Stomach smooth muscle (tissue), 2 donors: ENCODE data around the gene MRPS2.
"Not testable (repeated sequence)": the region's sequence is repeated elsewhere in the genome, so short reads cannot be mapped to it uniquely, and the experiment has no call there.

Source experiments
- H3K27ac ChIP-seq: one replicate; pipeline ENCODE4 v1.7.0; 2013; ENCODE audit warnings: mild to moderate bottlenecking, low read length, inconsistent platforms
- H3K27me3 ChIP-seq, 2 donors: one replicate each; pipeline ENCODE4 v1.7.0; 2013; ENCODE audit warnings: low read length in 2 of 2; ENCODE audit not compliant: insufficient read depth in 2 of 2, control insufficient read depth in 1 of 2
- H3K36me3 ChIP-seq, 2 donors: one replicate each; pipeline ENCODE4 v1.7.0; 2013; ENCODE audit warnings: low read length in 2 of 2; ENCODE audit not compliant: control insufficient read depth in 2 of 2, insufficient read depth in 2 of 2
- H3K4me1 ChIP-seq: one replicate; pipeline ENCODE4 v1.7.0; 2013; ENCODE audit warnings: low read length; ENCODE audit not compliant: control insufficient read depth, insufficient read depth
- H3K4me3 ChIP-seq, 2 donors: one replicate each; pipeline ENCODE4 v1.7.0; 2013; ENCODE audit warnings: low read length in 2 of 2
- H3K9ac ChIP-seq, 2 donors: one replicate each; pipeline ENCODE4 v1.7.0; 2013; ENCODE audit warnings: low read length in 2 of 2, mild to moderate bottlenecking in 1 of 2
- H3K9me3 ChIP-seq, 2 donors: one replicate each; pipeline ENCODE4 v1.7.0; 2013; ENCODE audit warnings: low read length in 2 of 2; ENCODE audit not compliant: control insufficient read depth in 2 of 2
- donor health status: healthy.
- donor health status: Pancreatic carcinoma.

The MRPS2 gene

DNA sequence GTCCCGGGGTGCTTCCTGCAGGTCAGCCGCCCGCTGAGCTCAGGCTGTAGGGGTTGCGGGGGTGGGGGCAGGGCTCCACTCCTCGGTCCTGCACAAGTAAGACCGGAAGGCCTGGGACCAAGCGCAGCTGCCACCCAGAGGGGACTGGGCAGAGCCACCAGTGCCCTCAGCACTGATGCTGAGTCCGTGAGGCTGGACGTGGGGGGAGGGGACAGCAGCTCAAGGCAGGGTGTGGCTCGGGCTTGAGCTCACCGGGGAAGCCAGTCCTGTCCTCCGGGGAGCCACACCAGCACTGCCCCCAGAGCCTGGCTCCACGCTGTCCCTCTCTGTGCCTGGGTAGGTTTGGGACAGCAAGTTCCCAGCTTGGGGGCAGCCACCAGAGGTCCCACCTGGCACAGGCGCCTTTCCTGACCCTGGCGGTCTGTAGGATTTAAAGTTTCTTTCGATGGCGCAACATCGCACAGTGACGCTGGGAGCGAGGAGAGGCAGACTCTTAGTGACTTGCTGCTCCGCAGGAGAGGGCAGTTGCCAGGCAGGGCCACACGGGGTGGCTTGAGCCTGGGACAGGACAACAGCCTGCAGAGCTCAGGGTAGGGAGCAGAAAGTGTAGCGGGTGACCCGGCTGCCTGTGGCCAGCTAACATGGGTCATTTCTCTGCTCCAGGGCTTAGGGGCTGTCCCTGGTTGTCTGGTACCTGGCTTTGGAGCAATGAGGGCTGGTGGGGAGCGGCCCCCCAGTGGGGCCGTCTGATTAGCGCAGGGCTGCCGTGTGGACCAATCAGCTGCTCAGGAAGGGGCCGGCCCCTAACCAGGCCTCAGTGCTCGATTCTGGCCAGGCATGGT lies 26.5 kb downstream of the MRPS2 start:
- no peak overlapping the region for H3K4me3 ChIP-seq
- H3K4me1 ChIP-seq = no peaks in the 10 kb centered on the region
- no peaks in the 10 kb centered on the region for H3K36me3 ChIP-seq
- no peak overlapping the region for H3K9ac ChIP-seq
- H3K27ac ChIP-seq = no peak overlapping the region
- H3K9me3 ChIP-seq = no peaks in the 10 kb centered on the region
- H3K27me3 ChIP-seq = peaks cover 3 to 14% of the 10 kb centered on the region in 2 donors

DNA sequence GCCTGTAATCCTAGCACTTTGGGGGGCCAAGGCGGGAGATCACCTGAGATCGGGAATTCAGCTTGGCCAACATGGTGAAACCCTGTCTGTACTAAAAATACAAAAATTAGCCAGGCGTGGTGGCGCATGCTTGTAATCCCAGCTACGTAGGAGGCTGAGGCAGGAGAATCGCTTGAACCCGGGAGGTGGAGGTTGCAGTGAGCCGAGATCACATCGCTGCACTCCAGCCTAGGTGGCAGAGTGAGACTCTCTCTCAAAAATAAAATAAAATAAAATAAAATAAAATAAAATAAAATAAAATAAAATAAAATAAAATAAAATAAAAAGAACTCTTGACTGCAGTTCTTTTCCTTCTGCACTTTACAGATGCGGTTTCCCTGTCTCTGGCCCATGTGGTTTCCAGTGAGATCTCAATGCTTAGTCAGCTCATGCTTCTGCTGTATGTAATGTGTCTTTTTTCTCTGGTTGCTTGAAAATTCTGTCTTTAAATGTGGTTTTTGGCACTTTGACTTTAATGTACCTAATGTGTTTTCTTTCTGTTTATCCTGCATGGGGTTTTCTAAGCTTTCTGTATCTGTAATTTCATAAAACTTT lies 28.5 kb downstream of the MRPS2 start:
- not testable (repeated sequence) for H3K4me1 ChIP-seq, H3K36me3 ChIP-seq, H3K9me3 ChIP-seq, H3K27ac ChIP-seq, H3K4me3 ChIP-seq, H3K9ac ChIP-seq
- peaks cover 5 to 11% of the 10 kb centered on the region in 2 donors for H3K27me3 ChIP-seq

DNA sequence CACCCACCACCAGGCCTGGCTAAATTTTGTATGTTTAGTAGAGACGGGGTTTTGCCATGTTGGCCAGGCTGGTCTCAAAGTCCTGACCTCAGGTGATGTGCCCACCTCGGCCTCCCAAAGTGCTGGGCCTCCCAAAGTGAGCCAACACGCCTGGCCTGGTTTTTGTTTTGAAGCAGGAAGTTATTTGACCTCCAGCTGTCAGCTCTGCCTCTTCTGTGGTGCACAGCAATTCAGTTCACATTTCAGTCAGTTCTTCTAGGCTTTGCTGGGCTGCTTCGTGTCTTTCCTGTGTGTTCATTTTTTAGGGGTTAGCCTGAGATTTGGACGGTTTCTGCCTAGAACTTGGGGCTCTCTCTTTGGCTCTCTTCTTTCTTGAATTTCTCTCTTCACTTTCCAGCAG lies 29.7 kb downstream of the MRPS2 start:
- no peaks in the 10 kb centered on the region for H3K4me1 ChIP-seq
- no peak overlapping the region for H3K9ac ChIP-seq
- peaks cover 5 to 11% of the 10 kb centered on the region in 2 donors for H3K27me3 ChIP-seq
- no peak overlapping the region for H3K4me3 ChIP-seq
- H3K36me3 ChIP-seq = no peaks in the 10 kb centered on the region
- no peaks in the 10 kb centered on the region for H3K9me3 ChIP-seq
- H3K27ac ChIP-seq = no peak overlapping the region

DNA sequence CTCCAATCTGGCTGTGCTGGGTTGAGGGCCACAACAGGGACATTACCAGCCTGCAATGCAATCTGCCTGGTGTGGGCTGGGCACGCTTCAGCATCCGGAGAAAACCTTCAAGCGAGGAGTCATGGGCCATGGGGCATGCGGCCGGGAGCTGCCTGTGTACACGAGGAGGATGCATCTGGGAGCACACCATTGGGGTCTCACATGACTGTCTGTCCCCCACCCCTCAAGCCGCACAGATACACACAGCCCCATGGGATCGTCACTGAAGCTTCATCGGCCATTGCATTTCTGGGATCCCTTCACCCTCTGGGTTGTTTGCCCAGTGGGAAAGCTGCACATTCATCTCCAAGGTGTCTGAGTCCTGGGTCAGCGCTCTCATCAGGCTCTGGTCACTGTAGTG lies 30.6 kb downstream of the MRPS2 start:
- Histone ChIP-seq H3K27ac (no peak overlapping the region), H3K27me3 (peaks cover 5 to 11% of the 10 kb centered on the region in 2 donors)

DNA sequence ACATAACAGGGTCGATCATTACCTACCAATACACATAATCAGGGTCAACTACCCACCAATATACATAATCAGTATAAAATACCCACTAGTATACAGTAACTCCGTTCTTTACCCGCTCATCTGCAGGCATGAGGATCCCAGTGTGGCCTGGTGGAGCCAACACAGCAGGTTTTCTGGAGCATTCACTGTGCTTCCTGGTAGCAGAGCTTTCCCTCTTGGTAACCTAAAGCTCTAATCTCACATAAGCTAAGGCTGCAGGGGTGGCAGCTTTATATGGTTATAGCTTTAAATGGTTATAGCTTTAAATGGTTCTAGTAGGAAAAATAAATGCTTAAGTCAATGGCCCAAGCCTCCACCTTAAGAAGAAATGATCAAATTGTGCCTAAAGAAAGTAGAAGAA lies 32.6 kb downstream of the MRPS2 start:
- no peaks in the 10 kb centered on the region for H3K4me1 ChIP-seq
- H3K27ac ChIP-seq = no peak overlapping the region
- no peaks in the 10 kb centered on the region for H3K9me3 ChIP-seq
- H3K9ac ChIP-seq = no peak overlapping the region
- no peaks in the 10 kb centered on the region for H3K36me3 ChIP-seq
- no peak overlapping the region for H3K4me3 ChIP-seq
- peaks cover 5 to 10% of the 10 kb centered on the region in 2 donors for H3K27me3 ChIP-seq

More for the DNA sequence above, 30.6 kb downstream of the MRPS2 start:
- no peaks in the 10 kb centered on the region for H3K36me3 ChIP-seq
- H3K9me3 ChIP-seq = no peaks in the 10 kb centered on the region
- no peak overlapping the region for H3K9ac ChIP-seq
- H3K4me3 ChIP-seq = no peak overlapping the region
- H3K4me1 ChIP-seq = no peaks in the 10 kb centered on the region

DNA sequence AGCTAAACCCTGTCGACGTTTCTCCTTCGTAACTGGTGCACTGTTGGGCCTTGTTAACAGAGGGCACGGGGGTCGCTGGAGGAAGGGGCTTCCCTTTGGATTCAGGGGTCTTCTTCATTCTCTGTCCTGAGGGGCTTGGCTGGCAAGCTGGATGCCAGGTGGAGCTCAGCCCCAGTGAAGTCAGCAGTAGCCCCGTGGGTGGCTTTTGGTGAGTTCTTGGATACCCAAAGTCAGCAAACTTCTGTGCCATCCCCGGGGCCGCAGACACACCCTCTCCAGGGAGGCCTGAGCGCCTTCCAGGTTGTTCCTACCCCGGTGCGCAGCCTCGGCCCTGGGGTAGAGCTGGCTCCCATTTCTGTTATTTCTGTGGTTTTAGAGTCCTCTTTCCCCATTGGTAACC lies 33.2 kb downstream of the MRPS2 start:
- Histone ChIP-seq H3K27ac (no peak overlapping the region), H3K4me1 (no peaks in the 10 kb centered on the region), H3K4me3 (no peak overlapping the region), H3K36me3 (no peaks in the 10 kb centered on the region), H3K27me3 (peaks cover 5 to 10% of the 10 kb centered on the region in 2 donors), H3K9ac (no peak overlapping the region), H3K9me3 (no peaks in the 10 kb centered on the region)

DNA sequence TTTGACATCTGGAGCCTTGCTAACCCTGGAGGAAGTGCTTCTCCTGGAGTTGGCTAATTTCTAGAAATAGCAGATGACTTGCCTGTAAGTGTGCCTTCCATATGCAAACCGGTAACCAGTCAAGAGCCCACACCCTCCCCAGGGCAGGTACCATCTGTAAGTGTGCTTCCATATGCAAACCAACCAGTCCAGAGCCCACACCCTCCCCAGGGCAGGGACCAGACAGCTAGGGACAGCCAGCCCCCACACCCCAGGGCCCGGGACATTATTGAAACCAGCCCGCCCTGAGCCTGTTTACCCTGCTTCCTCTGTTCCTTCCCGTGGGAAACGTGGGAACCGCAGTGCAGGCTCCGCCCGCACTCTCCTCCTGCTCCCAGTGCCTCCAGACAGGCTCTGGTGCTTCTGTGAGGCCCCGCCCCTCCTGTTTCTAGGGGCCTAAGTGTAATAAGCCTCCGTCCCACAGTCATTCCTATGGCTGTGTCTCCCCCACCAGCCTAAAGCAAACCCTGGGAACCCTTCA lies 33.8 kb downstream of the MRPS2 start:
- not testable (repeated sequence) for H3K27me3 ChIP-seq, H3K4me3 ChIP-seq, H3K4me1 ChIP-seq, H3K9me3 ChIP-seq, H3K9ac ChIP-seq, H3K36me3 ChIP-seq, H3K27ac ChIP-seq

DNA sequence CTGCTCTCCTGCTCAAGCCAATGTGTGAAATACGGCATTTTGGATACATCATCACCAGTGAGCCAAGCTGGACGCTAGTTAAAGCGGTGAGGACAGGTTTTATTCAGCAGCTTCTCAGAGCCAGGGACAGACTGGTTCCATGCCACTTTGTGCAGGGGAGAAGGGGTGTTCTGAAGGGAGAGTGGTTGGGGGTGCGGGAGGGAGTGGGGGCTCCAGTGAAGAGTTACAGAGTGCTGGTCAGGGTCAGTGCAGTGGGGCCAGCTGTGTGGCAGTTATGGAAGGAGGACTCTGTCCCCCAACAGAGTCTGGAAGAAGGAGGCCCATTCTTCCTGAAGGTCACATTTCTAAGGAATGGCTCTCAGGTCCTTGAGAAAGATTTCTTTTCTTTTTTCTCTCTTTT lies 34.3 kb downstream of the MRPS2 start:
- H3K9me3 ChIP-seq, H3K9ac ChIP-seq, H3K27ac ChIP-seq, H3K27me3 ChIP-seq, H3K36me3 ChIP-seq, H3K4me1 ChIP-seq, H3K4me3 ChIP-seq: not testable (repeated sequence)

DNA sequence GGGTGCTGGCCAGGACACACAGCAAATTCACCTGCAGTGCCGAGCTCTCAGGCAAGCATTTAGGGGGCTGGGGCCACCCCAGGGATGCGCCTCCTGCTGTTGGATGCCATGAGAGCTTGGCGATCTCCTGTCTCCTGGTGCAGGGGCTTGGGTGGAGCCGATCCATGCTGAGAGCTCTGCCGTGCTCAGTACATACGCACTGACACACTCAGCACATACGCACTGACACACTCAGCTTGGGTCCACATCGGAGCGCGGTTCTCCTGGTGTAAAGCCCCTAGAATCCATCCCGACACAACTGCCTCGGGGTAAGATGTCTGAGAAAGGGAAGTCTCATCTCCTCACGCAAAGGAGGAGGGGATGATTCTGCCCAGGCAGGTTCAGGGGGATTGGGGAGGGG lies 35.1 kb downstream of the MRPS2 start:
- not testable (repeated sequence) for H3K9ac ChIP-seq, H3K9me3 ChIP-seq, H3K27ac ChIP-seq, H3K27me3 ChIP-seq, H3K4me1 ChIP-seq, H3K36me3 ChIP-seq, H3K4me3 ChIP-seq

DNA sequence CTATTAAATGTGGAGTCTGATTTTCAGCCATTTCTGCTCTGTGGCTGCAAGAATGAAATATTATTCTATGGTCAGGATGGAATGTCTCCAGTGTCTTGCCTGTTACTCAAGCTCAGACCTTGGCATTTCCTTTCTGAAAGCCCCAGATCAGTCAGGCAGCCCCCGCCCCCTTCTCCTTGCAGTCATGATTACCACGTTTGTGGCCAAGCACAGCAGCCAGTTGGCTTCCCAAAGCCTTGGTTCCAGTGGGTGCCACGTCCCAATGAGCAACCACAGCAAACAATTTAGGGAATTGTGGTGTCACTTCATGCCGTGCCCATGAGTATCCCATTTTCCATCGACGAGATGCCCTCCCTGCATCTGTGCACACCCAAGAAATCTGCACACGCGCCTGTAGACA lies 35.7 kb downstream of the MRPS2 start:
- H3K27me3 ChIP-seq = peaks cover 2 to 4% of the 10 kb centered on the region in 2 donors
- no peak overlapping the region for H3K9ac ChIP-seq
- no peak overlapping the region for H3K4me3 ChIP-seq
- no peaks in the 10 kb centered on the region for H3K36me3 ChIP-seq
- H3K9me3 ChIP-seq = no peaks in the 10 kb centered on the region
- H3K4me1 ChIP-seq = no peaks in the 10 kb centered on the region
- H3K27ac ChIP-seq = no peak overlapping the region

DNA sequence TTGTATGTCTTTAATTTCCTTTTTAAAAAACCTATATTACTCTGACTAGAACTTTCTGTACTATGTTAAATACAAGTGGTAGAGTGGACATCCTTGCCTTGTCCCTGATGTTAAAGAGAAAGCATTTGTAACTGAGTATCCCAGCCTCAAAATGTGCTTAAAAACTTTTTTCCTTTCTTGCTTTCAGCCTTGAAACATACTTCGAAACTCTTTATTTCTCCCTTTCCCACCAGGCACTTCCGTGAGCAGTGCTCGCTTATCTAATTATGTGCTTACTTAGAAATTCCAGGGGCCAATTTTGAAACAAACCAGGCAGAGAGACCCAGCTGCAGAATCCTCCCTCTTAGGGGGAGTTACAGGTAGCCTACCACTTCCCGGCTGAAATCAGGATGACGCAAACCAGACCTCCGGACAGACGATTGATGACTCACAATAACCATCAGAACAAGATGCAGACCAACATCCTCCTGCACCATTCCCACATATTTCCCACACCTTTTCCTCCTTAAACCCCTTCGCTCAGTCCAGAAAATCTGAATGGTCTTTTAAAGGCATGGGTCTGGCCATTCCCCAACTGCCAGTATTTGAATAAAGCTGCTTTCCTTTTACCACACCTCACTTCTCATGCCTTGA lies 42.9 kb downstream of the MRPS2 start:
- H3K9ac ChIP-seq, H3K27ac ChIP-seq, H3K9me3 ChIP-seq, H3K4me3 ChIP-seq, H3K27me3 ChIP-seq, H3K4me1 ChIP-seq, H3K36me3 ChIP-seq: not testable (repeated sequence)
